G401.6 (cell line): ENCODE data around the gene HSPA1L.
A peak's percentile ranks its signal among the peaks of the same experiment; 100 is the strongest.

Experiments
- FAIRE-seq: peaks from 2 replicates; lab custom pipeline; 2012; peaks lifted over from hg19 to GRCh38; lab: Jason Lieb, UNC

Gene HSPA1L

DNA sequence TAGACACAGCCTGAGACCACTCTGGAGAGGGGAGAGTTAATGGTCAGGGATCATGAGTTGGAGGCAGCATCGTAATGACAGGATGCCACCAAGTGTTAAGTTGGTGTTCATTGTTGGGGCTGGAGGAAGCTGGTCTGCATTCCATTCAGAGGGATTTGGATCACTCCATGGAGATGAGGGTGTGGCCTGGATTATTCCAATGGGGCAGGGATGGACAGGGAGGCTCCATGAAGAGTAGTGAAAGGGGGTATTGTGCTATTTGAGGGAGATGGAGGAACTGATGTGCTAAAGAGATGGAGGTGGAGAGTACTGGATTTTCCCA is 51.5 kb downstream of the HSPA1L start:
- FAIRE-seq = peak; percentile 80

DNA sequence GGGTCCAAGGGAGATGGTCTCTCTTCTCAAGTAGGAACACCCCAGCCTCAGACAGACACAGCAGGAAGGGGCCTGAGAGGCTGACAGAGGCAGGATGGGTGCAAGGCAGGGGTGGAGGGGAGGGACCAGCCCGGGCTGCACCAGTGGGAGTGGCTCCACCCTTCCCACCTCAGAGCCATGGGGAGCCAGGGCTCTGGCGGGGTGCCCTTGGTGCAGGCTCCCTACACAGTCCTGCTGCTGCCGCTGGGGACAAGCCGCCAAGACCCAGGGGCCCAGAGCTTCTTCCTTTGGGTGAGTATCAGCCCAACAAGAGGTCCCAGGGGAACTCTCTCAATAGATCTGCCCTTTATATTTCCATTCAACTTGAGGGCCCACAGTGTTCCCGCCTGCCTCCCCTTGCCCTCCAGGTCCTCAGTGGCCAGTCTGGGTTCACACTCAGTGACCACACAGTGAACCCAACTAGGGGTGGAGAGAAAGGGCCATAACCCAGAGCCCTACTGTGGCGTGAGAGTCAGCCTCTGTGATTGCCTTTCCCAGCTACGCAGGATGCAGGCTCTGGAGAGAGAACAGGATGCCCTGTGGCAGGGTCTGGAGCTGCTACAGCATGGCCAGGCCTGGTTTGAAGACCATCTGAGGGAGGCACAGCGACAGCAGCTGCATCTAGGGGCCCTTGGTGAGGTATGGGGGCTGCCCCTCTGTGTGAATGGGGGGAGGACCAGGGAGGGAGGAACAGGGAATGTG is 52.0 kb downstream of the HSPA1L start:
- FAIRE-seq = no peak

DNA sequence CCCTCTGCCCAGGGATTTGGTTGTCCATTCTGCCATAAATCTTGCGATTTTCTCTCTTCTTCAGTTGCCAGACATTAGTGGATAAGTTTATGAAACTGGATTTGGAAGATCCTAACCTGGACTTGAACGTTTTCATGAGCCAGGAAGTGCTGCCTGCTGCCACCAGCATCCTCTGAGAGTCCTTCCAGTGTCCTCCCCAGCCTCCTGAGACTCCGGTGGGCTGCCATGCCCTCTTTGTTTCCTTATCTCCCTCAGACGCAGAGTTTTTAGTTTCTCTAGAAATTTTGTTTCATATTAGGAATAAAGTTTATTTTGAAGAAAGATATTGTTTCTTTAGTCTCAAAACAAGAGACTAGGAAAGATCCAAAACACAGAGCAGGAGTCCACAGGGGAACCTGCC is 52.7 kb downstream of the HSPA1L start, which contains the start of gene SAPCD1:
TSS of gene SAPCD1 (plus strand) at position 301 of the 400 bp plus-strand sequence. CDS start 399 bp downstream, outside the sequence.
- FAIRE-seq = no peak

DNA sequence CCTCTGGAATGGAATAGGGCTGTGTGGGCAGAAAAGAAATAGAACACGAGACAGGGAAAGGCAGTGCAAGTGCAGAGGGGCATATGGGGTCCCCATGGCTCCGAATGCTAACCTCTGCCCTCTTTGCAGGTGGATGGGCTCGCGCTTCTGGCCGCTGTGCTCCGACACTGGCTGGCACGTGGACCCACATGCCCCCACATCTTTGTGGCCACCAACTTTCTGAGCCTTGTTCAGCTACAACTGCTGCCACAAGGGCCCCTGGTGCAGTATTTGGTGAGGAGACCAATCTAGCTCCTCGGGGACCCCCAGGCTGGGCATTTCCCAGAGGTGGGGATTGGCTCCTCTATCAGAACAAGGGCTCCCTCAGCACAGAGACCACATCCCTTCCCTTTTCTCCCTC is 53.7 kb downstream of the HSPA1L start:
- FAIRE-seq = no peak

DNA sequence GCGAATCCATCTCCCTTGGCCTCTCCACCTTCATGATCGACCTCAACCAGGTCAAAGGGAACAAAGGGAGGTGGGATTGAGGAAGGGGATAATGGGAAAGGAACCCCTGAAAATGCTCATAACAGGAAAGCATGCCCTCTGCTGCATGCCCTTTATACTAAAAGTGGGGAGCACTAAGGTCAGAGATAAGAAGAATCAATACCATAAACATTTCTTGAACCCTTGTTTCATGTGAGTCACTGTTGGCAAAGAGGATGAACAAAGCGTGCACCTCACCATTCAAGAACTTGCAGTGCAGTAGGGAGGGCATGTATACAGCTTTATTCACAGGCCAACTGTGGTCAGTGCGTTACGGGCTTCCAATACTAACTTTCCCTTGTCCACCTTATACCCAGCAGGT is 54.3 kb downstream of the HSPA1L start:
- no peak for FAIRE-seq
